Stimulated activated naive B cell treated with anti-CD40 and anti-IgM and Interleukin-4, amounts not matched to agents 10 μg/mL and 1 μg/mL and 100 μg/mL, for 72 hours (primary cell): ENCODE measurements around the gene TOMM7.
A peak's percentile ranks its signal among the peaks of the same experiment; 100 is the strongest.
"Not testable (repeated sequence)": the region's sequence is repeated elsewhere in the genome, so short reads cannot be mapped to it uniquely, and the experiment has no call there.

Source experiments
- ATAC-seq, 2 donors: fragments of 150-1000 bp; cut with Tn5 transposase; replicated peaks; 2 replicates each; pipeline ENCODE4 v1.10.0; 2021; ENCODE audit warnings: moderate library complexity in 1 of 2
- DNase-seq: peaks from one replicate; pipeline ENCODE4 v3.0.0; 2021
- H3K27ac Mint-ChIP-seq: one replicate; pipeline ENCODE4 v1.8.0; 2022; ENCODE audit warnings: mild to moderate bottlenecking, mixed read lengths
- H3K27me3 Mint-ChIP-seq, 2 donors: one replicate each; pipeline ENCODE4 v1.8.0; 2022; ENCODE audit warnings: mixed read lengths in 2 of 2
- H3K36me3 Mint-ChIP-seq, 2 donors: one replicate each; pipeline ENCODE4 v1.8.0; 2022; ENCODE audit warnings: mixed read lengths in 2 of 2, mild to moderate bottlenecking in 1 of 2
- H3K4me1 Mint-ChIP-seq, 2 donors: one replicate each; pipeline ENCODE4 v1.8.0; 2022; ENCODE audit warnings: mixed read lengths in 2 of 2, mild to moderate bottlenecking in 1 of 2
- H3K4me3 Mint-ChIP-seq, 2 donors: one replicate each; pipeline ENCODE4 v1.8.0; 2022; ENCODE audit warnings: mild to moderate bottlenecking in 2 of 2, mixed read lengths in 2 of 2, moderate library complexity in 1 of 2
- H3K9me3 Mint-ChIP-seq, 2 donors: one replicate each; pipeline ENCODE4 v1.8.0; 2022; ENCODE audit warnings: mixed read lengths in 2 of 2, mild to moderate bottlenecking in 1 of 2

Gene TOMM7

GRCh38 chr7:22823142-22823497, 471 bp upstream of the TOMM7 start:
- peaks cover 13 to 19% of the 10 kb centered on the region in 2 donors for H3K27me3 Mint-ChIP-seq
- peak; percentile 3 to 8 for ATAC-seq
- peak overlapping the region; percentile 99 for H3K27ac Mint-ChIP-seq

DNA sequence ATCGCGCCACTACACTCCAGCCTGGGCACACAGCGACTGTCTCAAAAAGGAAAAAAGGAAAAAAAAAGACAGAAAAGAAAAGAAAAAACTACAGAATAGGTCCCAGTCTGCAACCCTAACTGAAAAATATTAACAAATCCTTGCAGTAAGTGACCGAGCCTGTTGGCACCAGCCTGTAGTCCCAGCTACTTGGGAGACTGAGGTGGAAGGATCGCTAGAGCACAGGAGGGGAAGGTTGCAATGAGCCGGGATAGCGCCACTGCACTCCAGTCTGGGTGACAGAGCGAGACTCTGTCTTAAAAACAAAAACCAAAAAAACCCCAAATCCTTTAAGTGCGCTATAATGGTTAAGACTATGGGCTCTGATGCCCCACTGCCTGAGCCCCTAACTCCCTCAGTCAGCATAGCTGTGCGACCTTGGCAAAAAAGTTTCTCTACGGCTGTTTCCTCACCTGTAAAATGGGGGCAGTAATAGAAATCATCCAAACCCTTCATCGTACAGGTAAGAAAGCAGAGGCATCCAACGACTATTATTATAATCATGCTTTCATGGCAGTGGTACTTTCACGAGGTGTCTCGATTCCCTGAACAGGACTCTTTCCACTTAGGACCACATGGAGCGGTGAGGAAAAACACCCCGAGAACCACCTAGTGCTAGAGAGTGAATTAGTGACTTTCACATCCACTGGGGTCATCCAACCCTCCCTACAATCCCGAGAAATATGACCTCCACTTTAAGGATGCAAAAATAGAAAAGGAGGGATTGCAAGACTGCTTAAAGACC, 755 bp downstream of the TOMM7 start:
- Mint-ChIP-seq H3K36me3 (peaks cover 8 to 17% of the 10 kb centered on the region in 2 donors), H3K27ac (peak overlapping the region; percentile 99), H3K4me3 (peak overlapping the region; percentile 93 to 98), H3K27me3 (peaks cover 13 to 19% of the 10 kb centered on the region in 2 donors), H3K9me3 (no peaks in the 10 kb centered on the region), H3K4me1 (peaks cover 7 to 34% of the 10 kb centered on the region in 2 donors)
- ATAC-seq (peak; percentile 6 to 14), DNase-seq (no peak)

More at GRCh38 chr7:22823142-22823497, 471 bp upstream of the TOMM7 start:
- H3K36me3 Mint-ChIP-seq = peaks cover 8 to 11% of the 10 kb centered on the region in 2 donors
- DNase-seq = no peak
- peak overlapping the region; percentile 93 to 98 for H3K4me3 Mint-ChIP-seq
- H3K4me1 Mint-ChIP-seq = peaks cover 7 to 28% of the 10 kb centered on the region in 2 donors
- no peaks in the 10 kb centered on the region for H3K9me3 Mint-ChIP-seq

GRCh38 chr7:22819476-22819875, 3.2 kb downstream of the TOMM7 start:
- Mint-ChIP-seq H3K4me1 (peaks cover 13 to 44% of the 10 kb centered on the region in 2 donors), H3K4me3 (no peak overlapping the region), H3K36me3 (peaks cover 19 to 31% of the 10 kb centered on the region in 2 donors), H3K9me3 (no peaks in the 10 kb centered on the region), H3K27ac (peak overlapping the region; percentile 71), H3K27me3 (peaks cover 5% of the 10 kb centered on the region in 2 donors)
- ATAC-seq (no peak), DNase-seq (no peak)

DNA sequence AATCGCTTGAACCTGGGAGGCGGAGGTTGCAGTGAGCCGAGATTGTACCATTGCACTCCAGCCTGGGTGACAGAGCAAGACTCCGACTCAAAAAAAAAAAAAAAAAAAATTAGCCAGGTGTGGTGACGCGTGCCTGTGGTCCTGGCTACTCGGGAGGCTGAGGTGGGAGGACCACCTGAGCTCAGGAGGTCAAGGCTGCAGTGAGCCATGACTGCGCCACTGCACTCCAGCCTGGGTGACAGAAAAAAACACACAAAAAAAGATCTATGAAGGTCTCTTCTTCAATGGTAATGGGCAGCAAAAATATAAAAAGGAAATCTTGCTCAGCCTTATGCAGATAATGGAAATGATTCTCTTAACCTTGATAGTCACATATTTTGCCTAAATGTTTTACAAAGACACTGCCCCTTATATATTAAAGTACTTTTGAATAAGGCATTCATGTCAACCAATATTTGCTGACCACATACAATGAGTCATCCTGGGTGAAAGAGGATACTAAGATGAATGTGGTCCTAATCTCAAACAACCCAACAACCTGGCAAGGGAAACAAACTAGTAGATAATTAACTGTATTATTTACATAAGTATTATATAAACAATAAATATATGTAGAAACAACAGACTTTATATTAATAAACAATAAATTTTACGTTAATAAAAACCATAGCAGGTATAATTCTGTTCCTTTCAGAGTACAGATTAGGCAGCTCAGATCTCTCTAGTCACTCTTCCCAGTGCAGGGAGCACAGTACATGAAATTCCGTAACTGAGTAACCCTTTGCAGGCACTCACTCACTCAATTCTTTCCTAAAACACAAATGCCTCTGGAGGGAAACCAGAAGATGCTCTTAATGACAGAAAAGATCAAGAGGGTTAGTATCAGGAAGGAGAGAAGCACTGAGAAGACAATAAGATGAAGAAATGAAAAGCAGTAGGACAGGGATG, 8.1 kb downstream of the TOMM7 start:
- H3K36me3 Mint-ChIP-seq = peaks cover 22 to 37% of the 10 kb centered on the region in 2 donors

GRCh38 chr7:22812353-22812752, 10.3 kb downstream of the TOMM7 start:
- ATAC-seq = no peak
- Mint-ChIP-seq H3K36me3 (peaks cover 22 to 32% of the 10 kb centered on the region in 2 donors), H3K27ac (no peak overlapping the region), H3K9me3 (no peaks in the 10 kb centered on the region), H3K4me1 (peaks cover 15 to 28% of the 10 kb centered on the region in 2 donors), H3K27me3 (no peaks in the 10 kb centered on the region), H3K4me3 (no peak overlapping the region)
- DNase-seq = no peak

More for the DNA sequence above, 8.1 kb downstream of the TOMM7 start:
- H3K9me3 Mint-ChIP-seq = no peaks in the 10 kb centered on the region
- no peak for ATAC-seq
- no peak overlapping the region for H3K27ac Mint-ChIP-seq
- H3K4me1 Mint-ChIP-seq = peaks cover 15 to 41% of the 10 kb centered on the region in 2 donors
- H3K27me3 Mint-ChIP-seq = no peaks in the 10 kb centered on the region
- no peak for DNase-seq
- no peak overlapping the region for H3K4me3 Mint-ChIP-seq

DNA sequence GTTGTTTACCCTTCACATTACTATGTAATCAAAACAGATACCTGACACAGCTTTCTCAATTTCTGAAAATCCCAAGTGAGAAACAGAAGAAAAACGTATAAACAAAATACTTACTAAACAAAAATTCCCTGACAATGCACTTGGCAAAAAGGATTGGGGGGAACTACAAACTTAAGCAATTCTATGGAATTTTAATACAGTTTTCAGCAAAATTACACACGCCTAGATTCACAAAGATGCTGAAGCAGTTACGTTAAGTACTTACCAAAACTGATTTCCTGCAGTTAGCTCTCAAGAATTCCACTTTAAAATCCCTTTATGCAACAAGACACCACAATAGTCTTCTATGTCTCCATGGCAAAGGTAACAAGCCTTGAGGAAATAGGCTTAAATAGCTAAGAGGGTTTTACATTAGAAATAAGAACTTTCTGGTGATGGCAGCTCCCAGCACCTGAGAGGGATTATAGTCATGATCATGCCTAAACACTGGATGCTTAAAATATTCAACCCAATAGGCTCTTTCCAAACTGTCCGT, 10.8 kb downstream of the TOMM7 start:
- Mint-ChIP-seq H3K27ac (no peak overlapping the region), H3K4me1 (peaks cover 15 to 28% of the 10 kb centered on the region in 2 donors), H3K4me3 (no peak overlapping the region), H3K27me3 (no peaks in the 10 kb centered on the region), H3K36me3 (peaks cover 22 to 32% of the 10 kb centered on the region in 2 donors), H3K9me3 (no peaks in the 10 kb centered on the region)
- ATAC-seq (no peak), DNase-seq (no peak)

DNA sequence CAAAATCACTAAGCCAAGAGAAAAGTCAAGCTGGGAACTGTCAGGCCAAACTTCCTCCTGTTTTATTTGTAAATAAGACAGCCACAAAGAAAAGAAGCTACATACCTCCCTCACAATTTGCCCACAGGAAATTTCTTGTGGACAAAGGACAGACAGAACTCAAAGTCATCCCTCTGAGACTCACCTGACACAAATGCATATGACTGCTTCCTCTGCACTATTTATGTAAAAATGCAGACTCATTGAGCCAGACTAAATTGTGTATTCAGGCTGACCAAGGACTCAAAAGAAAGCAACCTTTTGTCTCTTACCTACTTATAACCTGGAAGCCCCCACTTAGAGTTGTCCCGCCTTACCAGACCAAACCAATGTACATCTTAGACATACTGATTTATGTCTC, 11.8 kb downstream of the TOMM7 start:
- peak overlapping the region; percentile 71 for H3K27ac Mint-ChIP-seq
- H3K27me3 Mint-ChIP-seq = no peaks in the 10 kb centered on the region
- H3K4me1 Mint-ChIP-seq = peaks cover 11 to 28% of the 10 kb centered on the region in 2 donors
- peaks cover 15 to 24% of the 10 kb centered on the region in 2 donors for H3K36me3 Mint-ChIP-seq
- DNase-seq = no peak
- no peak for ATAC-seq
- no peaks in the 10 kb centered on the region for H3K9me3 Mint-ChIP-seq
- H3K4me3 Mint-ChIP-seq = no peak overlapping the region

- peaks cover 14 to 24% of the 10 kb centered on the region in 2 donors for H3K36me3 Mint-ChIP-seq
- peak overlapping the region; percentile 70 for H3K27ac Mint-ChIP-seq
These were observed 12.6 kb downstream of the TOMM7 start for GRCh38 chr7:22809902-22810642.

DNA sequence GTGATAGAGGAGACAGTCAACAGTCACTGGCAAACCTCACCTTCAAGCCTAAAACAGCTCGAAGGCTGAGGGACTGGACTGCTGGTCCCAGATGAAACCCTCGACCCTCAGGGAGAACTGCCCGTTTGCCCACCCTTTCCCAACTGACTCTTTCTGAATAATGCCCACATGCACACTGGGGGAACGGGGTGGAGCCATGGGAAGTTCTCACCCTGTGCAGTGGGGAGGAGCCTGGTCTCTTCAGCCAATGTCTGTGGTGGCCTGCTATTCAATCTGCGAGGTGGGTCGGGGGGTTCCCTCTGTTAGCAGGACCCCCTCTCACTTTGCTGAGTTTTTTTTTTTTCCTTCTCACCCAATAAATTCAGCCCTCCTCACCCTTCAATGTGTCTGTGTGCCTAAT, 14.5 kb downstream of the TOMM7 start:
- H3K27ac Mint-ChIP-seq = peak overlapping the region; percentile 20
- H3K36me3 Mint-ChIP-seq = peaks cover 10 to 13% of the 10 kb centered on the region in 2 donors
- peaks cover 9 to 19% of the 10 kb centered on the region in 2 donors for H3K4me1 Mint-ChIP-seq
- H3K27me3 Mint-ChIP-seq = no peaks in the 10 kb centered on the region
- H3K4me3 Mint-ChIP-seq = no peak overlapping the region
- DNase-seq = no peak
- H3K9me3 Mint-ChIP-seq = no peaks in the 10 kb centered on the region
- no peak for ATAC-seq

More at GRCh38 chr7:22809902-22810642, 12.6 kb downstream of the TOMM7 start:
- Mint-ChIP-seq H3K9me3 (no peaks in the 10 kb centered on the region), H3K27me3 (no peaks in the 10 kb centered on the region), H3K4me3 (no peak overlapping the region), H3K4me1 (peaks cover 11 to 22% of the 10 kb centered on the region in 2 donors)
- ATAC-seq (peak in 1 of 2 donors; percentile 48), DNase-seq (no peak)

DNA sequence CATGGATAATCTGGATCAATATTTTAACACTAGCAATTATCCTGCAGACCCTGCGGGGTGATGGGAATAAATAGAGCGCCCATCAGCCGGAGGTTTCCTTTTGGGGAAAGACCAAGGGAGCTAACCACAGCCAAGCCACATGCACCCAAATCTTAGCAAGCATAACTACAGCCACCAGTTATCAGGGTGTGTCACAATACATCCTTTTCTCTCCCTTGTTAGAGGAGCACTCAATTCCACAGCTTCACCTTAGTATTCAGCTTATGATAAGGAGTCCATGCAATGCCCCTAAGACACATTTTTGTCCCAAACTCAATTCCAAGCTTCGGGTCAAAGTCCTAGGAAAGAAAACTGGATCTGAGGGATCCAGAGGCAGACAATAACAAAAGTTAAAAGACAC, 15.9 kb downstream of the TOMM7 start:
- Mint-ChIP-seq H3K27me3 (peaks cover 0 to 8% of the 10 kb centered on the region in 2 donors), H3K36me3 (peaks cover 5 to 6% of the 10 kb centered on the region in 2 donors), H3K4me3 (no peak overlapping the region), H3K4me1 (peaks cover 8 to 19% of the 10 kb centered on the region in 2 donors), H3K27ac (no peak overlapping the region), H3K9me3 (no peaks in the 10 kb centered on the region)
- ATAC-seq (no peak), DNase-seq (no peak)

DNA sequence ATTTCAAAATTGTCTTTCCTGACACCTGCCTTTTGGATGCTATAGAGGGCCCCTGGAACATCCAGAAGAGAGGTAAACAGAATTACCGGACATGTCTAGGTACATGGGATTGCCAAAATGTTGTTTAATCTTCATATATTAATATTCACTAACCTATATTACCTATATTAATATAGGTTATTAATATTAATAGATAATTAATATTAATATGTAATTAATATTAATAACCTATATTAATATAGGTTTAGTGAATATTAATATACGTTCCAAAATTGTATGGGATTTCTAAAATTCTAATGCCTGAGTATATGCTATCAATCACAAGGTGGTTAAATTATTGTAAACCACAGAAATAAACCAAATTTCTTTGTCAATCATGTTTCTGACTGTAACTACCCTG, 17.4 kb downstream of the TOMM7 start:
- Mint-ChIP-seq H3K27me3 (peaks cover 0 to 8% of the 10 kb centered on the region in 2 donors), H3K9me3 (no peaks in the 10 kb centered on the region), H3K4me3 (no peak overlapping the region), H3K36me3 (peaks cover 0 to 1% of the 10 kb centered on the region in 2 donors), H3K27ac (no peak overlapping the region), H3K4me1 (peaks cover 5 to 9% of the 10 kb centered on the region in 2 donors)
- ATAC-seq (no peak), DNase-seq (no peak)

GRCh38 chr7:22802831-22803230, 19.8 kb downstream of the TOMM7 start:
- H3K27ac Mint-ChIP-seq, H3K9me3 Mint-ChIP-seq, DNase-seq, H3K27me3 Mint-ChIP-seq, H3K4me3 Mint-ChIP-seq, ATAC-seq, H3K36me3 Mint-ChIP-seq, H3K4me1 Mint-ChIP-seq: not testable (repeated sequence)

- DNase-seq = no peak
These were observed 20.2 kb downstream of the TOMM7 start for GRCh38 chr7:22802426-22802825.

More at GRCh38 chr7:22802426-22802825, 20.2 kb downstream of the TOMM7 start:
- H3K4me3 Mint-ChIP-seq = no peak overlapping the region
- peaks cover 0 to 2% of the 10 kb centered on the region in 2 donors for H3K36me3 Mint-ChIP-seq
- H3K27ac Mint-ChIP-seq = no peak overlapping the region
- no peaks in the 10 kb centered on the region for H3K4me1 Mint-ChIP-seq
- ATAC-seq = no peak
- no peaks in the 10 kb centered on the region for H3K9me3 Mint-ChIP-seq
- H3K27me3 Mint-ChIP-seq = peaks cover 0 to 8% of the 10 kb centered on the region in 2 donors
